Erythroblast (primary cell): ENCODE data around the gene BRD7.

Source experiments
- GATA1 ChIP-seq: IDR thresholded peaks from 2 replicates; pipeline ENCODE4 v1.6.1; 2011; ENCODE audit warnings: low read depth, mild to moderate bottlenecking, control low read depth, low read length, moderate library complexity
- POLR2A ChIP-seq: IDR thresholded peaks from 2 replicates; pipeline ENCODE4 v1.6.1; 2011; ENCODE audit warnings: mild to moderate bottlenecking, low read length

DNA sequence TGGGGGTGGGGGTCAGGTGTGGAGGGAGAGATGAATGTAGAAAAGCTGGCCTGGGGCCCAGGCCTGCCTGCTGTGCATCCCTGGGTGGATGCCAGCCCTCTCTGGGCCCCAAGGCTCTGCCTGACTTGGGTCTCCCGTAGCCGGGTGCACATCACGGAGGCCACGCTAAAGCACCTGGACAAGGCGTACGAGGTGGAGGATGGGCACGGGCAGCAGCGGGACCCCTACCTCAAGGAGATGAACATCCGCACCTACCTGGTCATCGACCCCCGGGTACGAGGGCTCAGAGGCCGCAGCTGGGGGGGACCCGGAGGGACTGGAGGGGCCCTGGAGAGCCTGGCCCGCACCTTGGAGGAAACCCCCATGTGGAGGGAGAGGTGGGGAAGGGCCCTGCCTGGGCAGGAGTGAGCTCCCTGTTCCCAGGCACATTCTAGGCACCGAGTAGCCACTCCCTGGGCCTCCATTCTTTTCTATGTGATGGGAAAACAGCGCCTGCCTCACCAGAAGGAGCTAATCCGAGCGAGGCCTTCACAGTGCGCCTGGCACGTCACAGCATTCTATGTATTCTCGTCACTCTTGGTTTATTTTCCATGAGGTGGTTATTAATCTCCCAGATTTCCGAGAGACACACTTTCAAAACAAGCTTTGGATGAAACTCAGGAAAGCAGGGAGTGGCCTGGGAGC, 67.7 kb downstream of the BRD7 start:
- no peak for TF ChIP-seq POLR2A
- TF ChIP-seq GATA1, result no peak
